Lower lobe of right lung (tissue), 2 donors: ENCODE results near the gene CLEC2A. TPM values are rescaled to one million over a fixed set of nuclear protein-coding genes. Genes with fewer than 3 reads are reported as not detected.
"Not testable (repeated sequence)": the region's sequence is repeated elsewhere in the genome, so short reads cannot be mapped to it uniquely, and the experiment has no call there.

Experiments used
- ATAC-seq, 2 donors: fragments of 200-7000 bp; cut with Tn5 transposase; one replicate each; pipeline ENCODE4 v1.9.1; 2020 to 2022; ENCODE audit warnings: mild to moderate bottlenecking in 2 of 2, moderate library complexity in 2 of 2
- DNase-seq: peaks from one replicate; pipeline ENCODE4 v3.0.0-alpha.2; 2020
- H3K27ac ChIP-seq: fragments of 200-600 bp; one replicate; pipeline ENCODE4 v1.8.0; 2022
- H3K27me3 ChIP-seq: fragments of 200-600 bp; one replicate; pipeline ENCODE4 v1.8.0; 2022; ENCODE audit warnings: low read depth
- H3K36me3 ChIP-seq: fragments of 200-600 bp; one replicate; pipeline ENCODE4 v1.8.0; 2022; ENCODE audit warnings: mild to moderate bottlenecking
- H3K4me1 ChIP-seq: fragments of 200-600 bp; one replicate; pipeline ENCODE4 v1.8.0; 2022
- H3K4me3 ChIP-seq: fragments of 200-600 bp; one replicate; pipeline ENCODE4 v1.8.0; 2022; ENCODE audit warnings: mild to moderate bottlenecking
- H3K9me3 ChIP-seq: fragments of 200-600 bp; one replicate; pipeline ENCODE4 v1.8.0; 2022
- intact Hi-C: fragments of 100-400 bp; cut with DNase I; formaldehyde crosslinking; loops from one replicate; pipeline ENCODE4 v1.11.0; 2022
- total RNA-seq: library from RNA; stranded (reverse); fragmentation: NEBNext Ultra II Directional; extraction: Animal tissue kit (Norgen Biotek cat#: 25700); gene quantifications from one replicate; pipeline ENCODE4 v1.2.1, GENCODE V29; 2021
- TF ChIP-seq, protein P1 (sequence below): fragments of 200-600 bp; IDR thresholded peaks from one replicate; pipeline ENCODE4 v1.8.0; 2022; ENCODE audit warnings: antibody characterized with exemption, mild to moderate bottlenecking
- donor health status: DM: no; HTN: yes; CAD: no; lungs with severe emphysema.

CLEC2A gene
- total RNA-seq, 1 donor from 2014 or later, result not detected

DNA sequence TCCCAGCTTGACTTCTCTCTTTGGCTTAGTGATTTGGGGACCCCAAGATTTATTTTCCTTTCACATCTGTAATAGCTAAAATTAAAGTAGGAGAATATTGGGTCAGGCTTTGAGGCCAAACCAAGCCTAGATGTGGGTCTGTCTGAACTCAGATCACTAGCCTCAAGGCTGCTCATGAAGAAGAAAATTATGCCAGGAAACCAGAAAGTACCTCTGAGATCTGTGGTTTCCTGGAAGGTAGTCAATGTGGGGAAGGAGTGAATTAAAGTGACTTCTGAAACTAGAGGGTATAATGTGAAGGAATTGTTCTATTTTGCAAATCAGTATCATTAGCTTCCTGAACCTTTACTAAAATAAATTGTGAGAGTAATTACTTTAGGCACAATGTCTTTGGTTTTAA lies 25.7 kb upstream of the CLEC2A start:
- ATAC-seq (no peak), DNase-seq (no peak)
- H3K36me3 ChIP-seq, result no peaks in the 10 kb centered on the region
- no peak overlapping the region for H3K4me3 ChIP-seq
- no peaks in the 10 kb centered on the region for H3K4me1 ChIP-seq
- H3K27me3 ChIP-seq, result no peaks in the 10 kb centered on the region
- TF ChIP-seq, protein P1, sequence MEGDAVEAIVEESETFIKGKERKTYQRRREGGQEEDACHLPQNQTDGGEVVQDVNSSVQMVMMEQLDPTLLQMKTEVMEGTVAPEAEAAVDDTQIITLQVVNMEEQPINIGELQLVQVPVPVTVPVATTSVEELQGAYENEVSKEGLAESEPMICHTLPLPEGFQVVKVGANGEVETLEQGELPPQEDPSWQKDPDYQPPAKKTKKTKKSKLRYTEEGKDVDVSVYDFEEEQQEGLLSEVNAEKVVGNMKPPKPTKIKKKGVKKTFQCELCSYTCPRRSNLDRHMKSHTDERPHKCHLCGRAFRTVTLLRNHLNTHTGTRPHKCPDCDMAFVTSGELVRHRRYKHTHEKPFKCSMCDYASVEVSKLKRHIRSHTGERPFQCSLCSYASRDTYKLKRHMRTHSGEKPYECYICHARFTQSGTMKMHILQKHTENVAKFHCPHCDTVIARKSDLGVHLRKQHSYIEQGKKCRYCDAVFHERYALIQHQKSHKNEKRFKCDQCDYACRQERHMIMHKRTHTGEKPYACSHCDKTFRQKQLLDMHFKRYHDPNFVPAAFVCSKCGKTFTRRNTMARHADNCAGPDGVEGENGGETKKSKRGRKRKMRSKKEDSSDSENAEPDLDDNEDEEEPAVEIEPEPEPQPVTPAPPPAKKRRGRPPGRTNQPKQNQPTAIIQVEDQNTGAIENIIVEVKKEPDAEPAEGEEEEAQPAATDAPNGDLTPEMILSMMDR, result no peak
- no peak overlapping the region for H3K27ac ChIP-seq
- intact Hi-C loops, result no loop called here
- H3K9me3 ChIP-seq, result no peaks in the 10 kb centered on the region

DNA sequence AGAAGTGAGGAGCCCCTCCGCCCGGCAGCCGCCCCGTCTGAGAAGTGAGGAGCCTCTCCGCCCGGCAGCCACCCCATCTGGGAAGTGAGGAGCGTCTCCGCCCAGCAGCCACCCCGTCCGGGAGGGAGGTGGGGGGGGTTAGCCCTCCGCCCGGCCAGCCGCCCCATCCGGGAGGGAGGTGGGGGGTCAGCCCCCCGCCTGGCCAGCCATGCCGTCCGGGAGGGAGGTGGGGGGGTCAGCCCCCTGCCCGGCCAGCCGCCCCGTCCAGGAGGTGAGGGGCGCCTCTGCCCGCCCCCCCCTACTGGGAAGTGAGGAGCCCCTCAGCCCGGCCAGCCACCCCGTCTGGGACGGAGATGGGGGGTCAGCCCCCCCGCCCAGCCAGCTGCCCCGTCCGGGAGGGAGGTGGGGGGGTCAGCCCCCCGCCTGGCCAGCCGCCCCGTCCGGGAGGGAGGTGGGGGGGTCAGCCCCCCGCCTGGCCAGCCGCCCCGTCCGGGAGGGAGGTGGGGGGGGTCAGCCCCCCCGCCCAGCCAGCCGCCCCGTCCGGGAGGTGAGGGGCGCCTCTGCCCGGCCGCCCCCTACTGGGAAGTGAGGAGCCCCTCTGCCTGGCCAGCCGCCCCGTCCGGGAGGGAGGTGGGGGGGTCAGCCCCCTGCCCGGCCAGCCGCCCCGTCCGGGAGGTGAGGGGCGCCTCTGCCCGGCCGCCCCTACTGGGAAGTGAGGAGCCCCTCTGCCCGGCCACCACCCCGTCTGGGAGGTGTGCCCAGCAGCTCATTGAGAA lies 21.0 kb upstream of the CLEC2A start:
- H3K36me3 ChIP-seq, DNase-seq, H3K4me1 ChIP-seq, ATAC-seq, H3K4me3 ChIP-seq, H3K9me3 ChIP-seq, intact Hi-C loops, H3K27me3 ChIP-seq, H3K27ac ChIP-seq: not testable (repeated sequence)

DNA sequence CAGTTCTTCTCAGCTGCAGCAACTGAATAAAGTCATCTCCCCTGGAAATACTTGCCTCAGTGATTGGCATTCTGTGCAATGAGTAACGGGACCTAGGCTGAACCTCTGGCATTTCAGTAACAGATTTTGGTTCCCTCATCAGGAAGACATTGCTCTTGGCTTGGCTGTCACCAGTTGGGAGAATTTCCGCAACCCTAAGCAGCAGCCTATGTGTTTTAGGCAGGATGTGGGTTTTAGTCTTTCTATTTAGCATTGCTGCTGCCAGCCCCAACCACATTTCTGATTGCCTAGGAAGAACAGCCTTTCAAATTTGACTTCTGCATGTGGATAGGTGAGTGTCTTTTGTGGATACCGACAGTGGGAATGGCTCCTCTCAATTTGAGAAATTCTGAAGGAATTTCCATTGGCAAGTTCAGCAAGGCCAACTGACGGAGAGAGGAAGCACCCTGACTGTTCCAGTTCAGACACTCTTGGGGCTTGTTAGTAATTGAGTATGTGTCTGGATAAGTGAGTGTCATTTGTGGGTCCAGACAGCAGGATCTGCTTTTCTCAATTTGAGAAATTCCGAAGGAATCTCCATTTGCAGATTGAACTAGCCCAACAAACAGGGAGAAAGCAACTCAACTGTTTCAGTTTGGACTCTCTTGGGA lies 19.0 kb upstream of the CLEC2A start:
- ATAC-seq (no peak), DNase-seq (no peak)
- Histone ChIP-seq H3K36me3 (no peaks in the 10 kb centered on the region), H3K9me3 (no peaks in the 10 kb centered on the region), H3K27ac (no peak overlapping the region), H3K4me3 (no peak overlapping the region), H3K27me3 (no peaks in the 10 kb centered on the region), H3K4me1 (peaks cover 8% of the 10 kb centered on the region)
- TF ChIP-seq, protein P1, result no peak
- intact Hi-C loops, result no loop called here

DNA sequence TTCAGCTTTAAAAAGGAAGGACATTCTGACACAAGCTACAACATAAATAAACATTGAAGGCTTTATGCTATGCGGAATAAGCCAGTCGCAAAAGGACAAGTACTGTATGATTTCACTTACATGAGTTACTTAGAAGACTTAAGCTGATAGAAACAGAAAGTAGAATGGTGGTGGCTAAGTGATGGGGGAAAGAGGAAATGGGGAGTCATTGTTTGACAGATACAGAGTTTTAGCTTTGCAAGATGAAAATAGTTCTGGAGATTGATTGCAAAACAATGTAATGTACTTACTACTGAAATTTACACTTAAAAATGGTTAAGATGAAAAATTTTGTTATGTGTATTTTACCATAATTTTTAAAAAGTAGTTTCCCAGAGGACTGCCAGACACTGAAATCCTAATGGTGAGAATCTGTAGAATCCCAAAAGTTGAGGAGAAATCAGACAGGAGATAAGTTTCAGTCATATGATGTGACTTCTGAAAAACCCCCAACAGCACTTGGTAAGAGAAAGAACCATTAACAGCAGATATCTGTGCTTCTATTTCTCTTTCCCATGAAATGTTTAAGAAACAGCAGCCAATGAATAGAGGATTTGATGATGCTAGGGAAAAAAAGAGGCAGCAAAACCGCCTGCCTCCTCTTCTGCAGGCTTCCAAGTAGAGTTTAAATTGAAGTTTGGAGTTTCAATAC lies 16.6 kb upstream of the CLEC2A start:
- H3K4me1 ChIP-seq, result peaks cover 8% of the 10 kb centered on the region
- DNase-seq, result no peak
- no peaks in the 10 kb centered on the region for H3K9me3 ChIP-seq
- no peaks in the 10 kb centered on the region for H3K36me3 ChIP-seq
- H3K27ac ChIP-seq, result peak overlapping the region; percentile 10
- H3K27me3 ChIP-seq, result peaks cover 3% of the 10 kb centered on the region
- no peak overlapping the region for H3K4me3 ChIP-seq
- ATAC-seq, result peak in 1 of 2 donors; percentile 62
- intact Hi-C loops, result no loop called here
- TF ChIP-seq, protein P1, result no peak

DNA sequence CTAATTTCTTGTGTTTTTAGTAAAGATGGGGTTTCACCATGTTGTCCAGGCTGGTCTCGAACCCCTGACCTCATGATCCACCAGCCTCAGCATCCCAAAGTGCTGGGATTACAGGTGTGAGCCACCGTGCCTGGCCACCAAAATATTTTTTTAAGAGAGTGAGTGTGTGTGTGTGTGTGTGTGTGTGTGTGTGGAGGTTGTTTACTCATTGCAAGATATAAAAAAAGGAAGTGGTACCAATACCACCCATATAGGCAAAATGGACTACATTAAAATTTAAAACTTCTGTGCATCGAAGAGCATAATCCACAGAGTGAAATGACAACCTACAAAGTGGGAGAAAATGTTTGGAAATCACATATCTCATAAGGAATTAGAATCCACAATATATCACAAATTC lies 15.5 kb upstream of the CLEC2A start:
- Histone ChIP-seq H3K36me3 (no peaks in the 10 kb centered on the region), H3K4me3 (no peak overlapping the region), H3K27ac (no peak overlapping the region), H3K4me1 (peaks cover 8% of the 10 kb centered on the region), H3K27me3 (peaks cover 3% of the 10 kb centered on the region), H3K9me3 (no peaks in the 10 kb centered on the region)
- ATAC-seq (no peak), DNase-seq (no peak)
- intact Hi-C loops, result no loop called here
- TF ChIP-seq, protein P1, result no peak
